Measurements from ENCODE around the gene SKOR1.

The SKOR1 gene

GRCh38 chr15:67784856-67785430 lies 40.4 kb upstream of the SKOR1 start:
- no peak for DNase-seq (ENCODE audit: low spot score in 2 of 2)
- Histone ChIP-seq H3K4me1 (peaks cover 11% of the 10 kb centered on the region), H3K9me3 (no peaks in the 10 kb centered on the region), H3K27me3 (ENCODE audit: low read depth) (no peaks in the 10 kb centered on the region; the same call in 1 of the 2 replicates), H3K36me3 (replicated peaks) (no peaks in the 10 kb centered on the region; the same call in 1 of the 2 replicates), H3K4me3 (no peak overlapping the region)
- in situ Hi-C loops (cut with MboI; ENCODE audit: low sequenced_read_pairs), result no loop called here

GRCh38 chr15:67785431-67785830 lies 39.9 kb upstream of the SKOR1 start:
- Histone ChIP-seq H3K27me3 (ENCODE audit: low read depth) (no peaks in the 10 kb centered on the region; the same call in 1 of the 2 replicates), H3K9me3 (no peaks in the 10 kb centered on the region), H3K4me3 (no peak overlapping the region), H3K4me1 (peaks cover 11% of the 10 kb centered on the region), H3K36me3 (replicated peaks) (no peaks in the 10 kb centered on the region; the same call in 1 of the 2 replicates)
- no peak for DNase-seq (ENCODE audit: low spot score in 2 of 2)
- in situ Hi-C loops (cut with MboI; ENCODE audit: low sequenced_read_pairs), result no loop called here

DNA sequence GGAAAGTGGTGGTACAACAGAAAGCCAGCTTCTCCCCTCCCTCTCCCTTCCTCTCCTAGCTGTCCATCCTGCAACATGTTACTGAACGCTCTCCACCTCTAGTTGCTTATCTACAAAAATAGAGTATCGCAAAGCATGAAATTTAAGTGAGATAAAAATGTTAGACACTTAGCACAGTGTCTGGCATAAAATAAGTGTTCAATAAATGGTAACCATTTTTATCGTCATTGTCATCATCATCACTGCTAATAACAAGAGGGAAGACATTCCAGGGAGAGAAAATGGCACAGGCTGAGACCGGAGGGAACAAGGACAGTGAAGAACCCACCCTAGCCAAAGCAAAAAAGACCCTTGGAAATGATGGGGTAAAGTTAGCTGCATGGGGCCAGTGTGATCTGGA lies 38.7 kb upstream of the SKOR1 start:
- no peaks in the 10 kb centered on the region for H3K9me3 ChIP-seq
- DNase-seq (ENCODE audit: low spot score in 2 of 2), result no peak
- H3K4me3 ChIP-seq, result no peak overlapping the region
- H3K36me3 ChIP-seq (replicated peaks), result no peaks in the 10 kb centered on the region; the same call in 1 of the 2 replicates
- in situ Hi-C loops (cut with MboI; ENCODE audit: low sequenced_read_pairs), result no loop called here
- peaks cover 7% of the 10 kb centered on the region for H3K4me1 ChIP-seq
- no peaks in the 10 kb centered on the region; the same call in 1 of the 2 replicates for H3K27me3 ChIP-seq (ENCODE audit: low read depth)

DNA sequence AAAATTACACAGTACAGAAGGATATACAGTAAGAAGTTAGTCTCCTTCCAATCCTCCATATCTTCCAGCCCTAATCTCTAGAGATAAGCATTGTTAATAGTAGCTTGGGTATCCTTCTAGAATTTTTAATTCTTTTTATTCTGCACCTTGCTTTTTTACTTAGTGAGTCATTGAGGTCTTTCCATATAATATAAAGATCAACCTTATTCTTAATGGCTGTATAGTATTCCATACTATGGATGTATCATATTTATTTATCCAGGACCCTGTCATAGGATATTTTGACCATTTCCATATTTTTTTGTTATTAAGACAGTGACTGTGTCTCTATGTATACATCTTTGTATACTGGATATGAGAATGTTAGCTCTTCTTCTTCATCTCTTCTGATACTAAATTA lies 36.3 kb upstream of the SKOR1 start:
- Histone ChIP-seq H3K36me3 (replicated peaks) (no peaks in the 10 kb centered on the region), H3K27me3 (ENCODE audit: low read depth) (no peaks in the 10 kb centered on the region), H3K9me3 (no peaks in the 10 kb centered on the region), H3K4me1 (no peaks in the 10 kb centered on the region), H3K4me3 (no peak overlapping the region)
- no peak for DNase-seq (ENCODE audit: low spot score in 2 of 2)
- in situ Hi-C loops (cut with MboI; ENCODE audit: low sequenced_read_pairs), result no loop called here

DNA sequence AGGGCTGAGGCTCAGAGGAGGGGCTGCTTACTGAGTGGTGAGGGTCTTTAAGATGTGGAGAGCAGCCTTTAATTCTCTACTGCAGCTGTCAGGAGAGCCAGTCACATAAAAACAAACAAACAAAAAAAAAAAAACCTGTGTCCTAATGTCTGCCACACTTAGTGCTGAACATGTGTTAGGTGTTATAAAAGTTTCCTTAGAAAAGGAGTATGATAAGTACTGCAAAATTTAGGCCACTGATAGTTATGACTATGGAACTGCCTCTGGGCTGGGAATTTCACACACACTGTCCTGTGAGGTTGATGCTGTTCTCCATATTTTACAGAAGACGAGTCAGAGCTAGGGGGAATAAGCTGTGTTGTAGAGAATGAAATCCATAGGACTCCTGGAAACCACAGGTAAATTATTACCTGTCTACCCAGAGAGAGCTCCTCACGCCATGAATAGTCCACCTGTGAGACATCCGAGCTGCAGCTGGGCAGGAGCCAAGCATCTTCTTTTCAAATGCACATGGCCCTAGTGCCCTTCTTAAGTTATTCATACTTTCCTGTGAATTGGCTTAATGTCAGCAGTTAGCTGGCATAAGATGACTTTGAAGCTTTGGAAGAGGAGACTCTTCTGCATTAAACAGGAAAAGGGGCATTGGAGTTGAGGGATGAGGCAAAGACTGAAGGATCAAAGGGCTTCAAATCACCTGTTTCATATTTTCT lies 34.5 kb upstream of the SKOR1 start:
- DNase-seq (ENCODE audit: low spot score in 2 of 2), result no peak
- Histone ChIP-seq H3K36me3 (replicated peaks) (no peaks in the 10 kb centered on the region), H3K9me3 (peaks cover 5% of the 10 kb centered on the region; the same call in 1 of the 2 replicates), H3K27me3 (ENCODE audit: low read depth) (no peaks in the 10 kb centered on the region), H3K4me3 (no peak overlapping the region), H3K4me1 (no peaks in the 10 kb centered on the region)
- in situ Hi-C loops (cut with MboI; ENCODE audit: low sequenced_read_pairs), result no loop called here

DNA sequence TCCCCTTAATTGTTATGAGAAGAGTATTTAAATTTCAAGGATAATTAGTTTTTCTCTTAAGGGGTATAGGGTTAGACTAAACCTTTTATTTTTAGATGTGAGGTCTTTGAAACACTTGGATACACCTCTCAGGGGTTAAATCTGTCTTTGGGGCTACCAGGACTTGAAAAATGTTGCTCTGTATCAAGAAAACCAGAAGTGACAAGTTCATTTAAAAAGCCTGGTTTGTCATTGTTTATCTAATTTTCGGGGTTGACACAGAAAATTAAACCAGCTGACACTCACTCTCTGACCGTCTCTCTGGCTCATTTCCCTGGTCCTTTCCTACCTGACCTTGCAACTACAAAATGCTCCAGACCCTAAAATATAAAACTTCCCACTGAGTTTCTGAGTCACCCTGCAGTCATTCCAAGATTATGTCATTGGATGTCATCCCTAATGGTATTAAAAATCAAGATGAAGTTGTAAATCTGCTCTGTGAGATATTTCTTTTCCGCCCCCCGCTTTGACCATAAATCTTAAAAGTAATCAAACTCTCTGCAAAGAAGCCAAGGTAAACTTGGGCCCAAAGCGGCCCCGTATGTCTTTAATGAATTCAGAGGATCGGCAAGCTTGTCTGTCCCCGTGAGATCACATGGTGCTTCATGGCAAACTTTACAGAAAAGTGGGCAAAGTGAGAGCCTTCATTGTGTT lies 32.9 kb upstream of the SKOR1 start:
- Histone ChIP-seq H3K4me3 (no peak overlapping the region), H3K9me3 (peaks cover 5% of the 10 kb centered on the region; the same call in 1 of the 2 replicates), H3K27me3 (ENCODE audit: low read depth) (no peaks in the 10 kb centered on the region), H3K4me1 (no peaks in the 10 kb centered on the region), H3K36me3 (replicated peaks) (no peaks in the 10 kb centered on the region)
- in situ Hi-C loops (cut with MboI; ENCODE audit: low sequenced_read_pairs), result no loop called here
- DNase-seq (ENCODE audit: low spot score in 2 of 2), result no peak

GRCh38 chr15:67794832-67795574 lies 30.3 kb upstream of the SKOR1 start:
- Histone ChIP-seq H3K27me3 (ENCODE audit: low read depth) (no peaks in the 10 kb centered on the region), H3K9me3 (peaks cover 5% of the 10 kb centered on the region; the same call in 1 of the 2 replicates), H3K4me1 (peaks cover 6% of the 10 kb centered on the region), H3K36me3 (replicated peaks) (no peaks in the 10 kb centered on the region), H3K4me3 (no peak overlapping the region)
- in situ Hi-C loops (cut with MboI; ENCODE audit: low sequenced_read_pairs), result no loop called here
- no peak for DNase-seq (ENCODE audit: low spot score in 2 of 2)

- Histone ChIP-seq H3K4me3 (no peak overlapping the region), H3K4me1 (peaks cover 8% of the 10 kb centered on the region), H3K27me3 (ENCODE audit: low read depth) (no peaks in the 10 kb centered on the region), H3K9me3 (peaks cover 5% of the 10 kb centered on the region; the same call in 1 of the 2 replicates), H3K36me3 (replicated peaks) (no peaks in the 10 kb centered on the region)
- no peak for DNase-seq (ENCODE audit: low spot score in 2 of 2)
- in situ Hi-C loops (cut with MboI; ENCODE audit: low sequenced_read_pairs), result no loop called here
These were observed 28.8 kb upstream of the SKOR1 start for GRCh38 chr15:67796196-67797127.

DNA sequence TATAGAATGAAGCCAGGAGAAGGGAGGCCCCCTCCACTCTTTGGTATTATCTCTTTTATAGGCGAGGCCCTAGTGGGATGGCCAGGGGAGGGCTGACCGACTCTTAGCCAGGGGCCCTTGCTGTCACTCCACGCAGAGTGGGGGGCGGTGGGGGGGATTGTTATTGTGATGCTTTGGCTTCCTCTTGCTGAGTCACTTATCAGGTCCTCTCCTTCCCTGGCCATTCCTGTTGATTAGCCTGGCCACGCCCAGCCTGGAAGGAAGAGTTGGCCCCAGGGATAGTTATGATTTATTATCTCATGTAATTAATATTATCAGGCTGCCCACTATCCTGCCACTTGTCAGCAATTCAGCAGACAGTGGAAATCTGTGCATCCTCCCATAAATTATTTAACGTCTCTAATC lies 25.5 kb upstream of the SKOR1 start:
- H3K27me3 ChIP-seq (ENCODE audit: low read depth), result no peaks in the 10 kb centered on the region
- H3K9me3 ChIP-seq, result peaks cover 5% of the 10 kb centered on the region; the same call in 1 of the 2 replicates
- H3K4me3 ChIP-seq, result no peak overlapping the region
- H3K36me3 ChIP-seq (replicated peaks), result no peaks in the 10 kb centered on the region
- peaks cover 8% of the 10 kb centered on the region for H3K4me1 ChIP-seq
- DNase-seq (ENCODE audit: low spot score in 2 of 2), result no peak
- in situ Hi-C loops (cut with MboI; ENCODE audit: low sequenced_read_pairs), result no loop called here

DNA sequence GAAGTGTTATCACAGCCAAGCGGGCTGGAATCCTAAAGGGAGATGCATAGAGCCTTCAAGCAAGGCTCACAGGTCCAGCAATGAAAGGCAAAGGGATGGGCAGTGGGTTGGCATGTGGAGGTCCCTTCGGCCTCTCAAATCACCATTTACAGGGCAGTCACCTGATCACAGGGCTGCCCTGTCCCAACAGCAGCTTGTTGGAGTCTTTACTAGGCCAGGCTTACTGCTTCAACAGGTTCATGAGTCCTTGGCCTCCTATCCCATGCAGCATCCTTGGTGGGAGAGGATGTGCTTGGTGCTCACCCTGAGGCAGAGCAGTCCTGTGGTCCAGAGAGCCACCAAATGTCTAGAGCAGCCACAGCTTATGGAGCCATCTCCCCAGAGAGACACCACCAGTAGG lies 24.2 kb upstream of the SKOR1 start:
- no peak for DNase-seq (ENCODE audit: low spot score in 2 of 2)
- H3K9me3 ChIP-seq, result no peaks in the 10 kb centered on the region
- in situ Hi-C loops (cut with MboI; ENCODE audit: low sequenced_read_pairs), result no loop called here
- no peak overlapping the region for H3K4me3 ChIP-seq
- H3K36me3 ChIP-seq (replicated peaks), result no peaks in the 10 kb centered on the region
- peaks cover 8% of the 10 kb centered on the region for H3K4me1 ChIP-seq
- no peaks in the 10 kb centered on the region for H3K27me3 ChIP-seq (ENCODE audit: low read depth)

- in situ Hi-C loops (cut with MboI; ENCODE audit: low sequenced_read_pairs), result no loop called here
- H3K4me1 ChIP-seq, result peaks cover 8% of the 10 kb centered on the region
- DNase-seq (ENCODE audit: low spot score in 2 of 2), result no peak
- H3K4me3 ChIP-seq, result no peak overlapping the region
- H3K27me3 ChIP-seq (ENCODE audit: low read depth), result no peaks in the 10 kb centered on the region
- no peaks in the 10 kb centered on the region for H3K9me3 ChIP-seq
- no peaks in the 10 kb centered on the region for H3K36me3 ChIP-seq (replicated peaks)
These were observed 23.1 kb upstream of the SKOR1 start for GRCh38 chr15:67801926-67802914.

DNA sequence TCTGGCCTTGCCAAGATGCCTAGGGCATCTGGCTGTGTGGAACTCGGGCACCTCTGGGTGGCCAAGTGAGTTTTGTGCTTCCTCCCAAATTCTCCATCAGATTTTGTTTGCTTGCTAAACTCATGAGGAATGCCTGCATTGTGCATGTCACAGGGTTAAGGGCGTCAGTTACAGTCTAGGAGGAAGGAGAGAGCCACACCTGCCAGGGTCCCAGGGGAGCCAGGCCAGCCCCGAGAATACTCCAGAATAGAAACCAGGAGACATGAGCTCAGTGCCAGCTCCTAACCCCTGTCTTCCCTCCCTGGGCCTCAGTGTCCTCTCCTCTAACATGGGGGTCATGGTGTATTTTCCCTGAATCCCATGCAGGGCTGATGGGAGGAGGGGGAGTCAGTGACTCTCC lies 22.0 kb upstream of the SKOR1 start:
- in situ Hi-C loops (cut with MboI; ENCODE audit: low sequenced_read_pairs), result no loop called here
- peak in 1 of 2 experiments; percentile 7 for DNase-seq (ENCODE audit: low spot score in 2 of 2)
- H3K9me3 ChIP-seq, result no peaks in the 10 kb centered on the region
- H3K4me1 ChIP-seq, result peaks cover 8% of the 10 kb centered on the region
- H3K27me3 ChIP-seq (ENCODE audit: low read depth), result no peaks in the 10 kb centered on the region
- no peak overlapping the region for H3K4me3 ChIP-seq
- no peaks in the 10 kb centered on the region for H3K36me3 ChIP-seq (replicated peaks)

All from HAP-1 (cell line).